ENCODE results near the gene SPATA6.

SPATA6 gene

DNA sequence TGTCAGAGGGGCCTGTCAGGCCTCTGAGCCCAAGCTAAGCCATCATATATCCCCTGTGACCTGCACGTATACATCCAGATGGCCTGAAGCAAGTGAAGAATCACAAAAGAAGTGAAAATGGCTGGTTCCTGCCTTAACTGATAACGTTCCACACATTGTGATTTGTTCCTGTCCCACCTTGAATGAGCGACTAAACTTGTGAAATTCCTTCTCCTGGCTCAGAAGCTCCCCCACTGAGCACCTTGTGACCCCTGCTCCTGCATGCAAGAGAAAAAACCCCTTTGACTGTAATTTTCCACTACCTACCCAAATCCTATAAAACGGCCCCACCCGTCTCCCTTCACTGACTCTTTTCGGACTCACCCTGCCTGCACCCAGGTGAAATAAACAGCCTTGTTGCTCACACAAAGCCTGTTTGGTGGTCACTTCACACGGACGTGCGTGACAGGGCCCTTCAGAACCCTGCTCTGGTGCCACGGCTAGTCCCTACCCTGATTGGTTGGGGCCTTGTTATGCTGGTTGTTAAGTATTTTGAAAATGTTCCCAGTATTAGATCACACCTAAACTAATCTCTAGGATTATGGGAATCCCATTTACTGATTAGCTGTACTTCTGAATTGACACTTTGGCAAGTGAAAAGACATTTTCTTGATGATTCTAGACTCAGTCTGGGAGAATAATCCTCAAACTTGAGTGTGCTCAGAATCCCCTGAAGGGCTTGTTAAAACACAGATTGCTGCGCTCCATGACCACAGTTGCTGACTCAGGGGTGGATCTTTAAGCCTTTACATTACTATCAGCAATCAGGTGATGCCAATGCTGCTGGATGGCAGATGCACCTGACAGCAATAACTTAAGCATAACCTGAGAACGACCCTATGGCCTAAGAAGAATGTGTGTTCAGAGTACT lies 28.8 kb upstream of the SPATA6 start:
- Histone ChIP-seq H3K36me3 (ENCODE audit: control insufficient read depth in 2 of 2, insufficient read depth in 1 of 2, low read length in 2 of 2) (no peaks in the 10 kb centered on the region), H3K4me3 (ENCODE audit: low read depth, low read length) (no peak overlapping the region), H3K27ac (ENCODE audit: extremely low read depth, low read depth, low read length) (no peak overlapping the region), H3K9me3 (ENCODE audit: control insufficient read depth, insufficient read depth, low read depth, low read length) (no peaks in the 10 kb centered on the region), H3K4me1 (ENCODE audit: control insufficient read depth, insufficient read depth, low read length) (no peaks in the 10 kb centered on the region)
- ChIA-PET POLR2A (no interaction called here), CTCF (interaction anchor here (0.6 to 4.9 kb wide), 4 partner anchors 11 to 776 kb away, joined by 3 to 27 read pairs (median 4); no protein-coding TSS in a partner anchor)
- no peak for TF ChIP-seq ZNF664 (tag by site-specific recombination; IDR thresholded peaks at IDR 0.05)
- TF ChIP-seq ZNF626 (tag by site-specific recombination; IDR thresholded peaks at IDR 0.05) = no peak
- TF ChIP-seq ZNF350 (tag by site-specific recombination; IDR thresholded peaks at IDR 0.05) = no peak
- TF ChIP-seq ZNF404 (tag by site-specific recombination; IDR thresholded peaks at IDR 0.05) = no peak
- TF ChIP-seq, protein P1, sequence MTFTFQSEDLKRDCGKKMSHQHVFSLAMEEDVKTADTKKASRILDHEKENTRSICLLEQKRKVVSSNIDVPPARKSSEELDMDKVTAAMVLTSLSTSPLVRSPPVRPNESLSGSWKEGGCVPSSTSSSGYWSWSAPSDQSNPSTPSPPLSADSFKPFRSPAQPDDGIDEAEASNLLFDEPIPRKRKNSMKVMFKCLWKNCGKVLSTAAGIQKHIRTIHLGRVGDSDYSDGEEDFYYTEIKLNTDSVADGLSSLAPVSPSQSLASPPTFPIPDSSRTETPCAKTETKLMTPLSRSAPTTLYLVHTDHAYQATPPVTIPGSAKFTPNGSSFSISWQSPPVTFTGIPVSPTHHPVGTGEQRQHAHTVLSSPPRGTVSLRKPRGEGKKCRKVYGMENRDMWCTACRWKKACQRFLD (tag by site-specific recombination; IDR thresholded peaks at IDR 0.05) = no peak
- no peak for TF ChIP-seq ZBTB17 (tag by site-specific recombination; IDR thresholded peaks at IDR 0.05)
- TF ChIP-seq ZNF148 (tag by site-specific recombination; IDR thresholded peaks at IDR 0.05; ENCODE audit: borderline replicate concordance) = no peak
- TF ChIP-seq ZNF24 (tag by site-specific recombination; IDR thresholded peaks at IDR 0.05) = no peak
- no peak for TF ChIP-seq ZNF658 (tag by site-specific recombination; IDR thresholded peaks at IDR 0.05)
- no peak for TF ChIP-seq ZSCAN16 (tag by site-specific recombination; IDR thresholded peaks at IDR 0.05)
- no peak for TF ChIP-seq ZNF548 (tag by site-specific recombination; IDR thresholded peaks at IDR 0.05)
- no peak for TF ChIP-seq ZNF2 (tag by site-specific recombination; IDR thresholded peaks at IDR 0.05)

DNA sequence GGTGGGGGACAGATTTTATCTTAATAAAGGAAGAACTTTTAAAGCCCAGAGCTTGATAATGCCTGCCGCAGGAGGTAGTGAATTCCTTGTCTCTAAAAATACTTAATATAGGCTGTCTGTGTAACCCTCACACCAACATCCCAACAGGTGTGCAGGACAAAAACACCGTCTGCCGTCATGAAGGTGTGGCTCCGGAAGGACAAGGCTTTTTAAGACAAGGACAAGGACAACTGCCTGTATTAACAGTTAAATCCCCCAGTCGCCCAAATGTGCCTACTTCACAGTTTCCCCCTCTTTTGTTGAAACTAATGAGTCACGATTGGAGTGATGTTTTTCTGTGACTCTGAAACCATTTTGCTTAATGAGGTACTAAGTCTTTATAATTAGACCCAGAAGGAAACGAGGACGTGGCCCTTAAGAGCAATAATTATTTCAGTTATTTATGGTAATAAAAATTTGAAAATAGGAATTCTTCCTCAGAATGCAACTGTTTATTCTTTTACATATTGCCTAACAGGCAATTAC lies 27.3 kb upstream of the SPATA6 start:
- ChIA-PET CTCF (interaction anchor here (0.6 to 4.9 kb wide), 6 partner anchors 8 to 773 kb away, joined by 3 to 27 read pairs (median 8); no protein-coding TSS in a partner anchor), POLR2A (no interaction called here)
- Histone ChIP-seq H3K9me3 (ENCODE audit: control insufficient read depth, insufficient read depth, low read depth, low read length) (no peaks in the 10 kb centered on the region), H3K36me3 (ENCODE audit: control insufficient read depth in 2 of 2, insufficient read depth in 1 of 2, low read length in 2 of 2) (no peaks in the 10 kb centered on the region), H3K4me3 (ENCODE audit: low read depth, low read length) (no peak overlapping the region), H3K4me1 (ENCODE audit: control insufficient read depth, insufficient read depth, low read length) (no peaks in the 10 kb centered on the region), H3K27ac (ENCODE audit: extremely low read depth, low read depth, low read length) (no peak overlapping the region)
- TF ChIP-seq ZNF747 (tag by site-specific recombination; IDR thresholded peaks at IDR 0.05) (no peak), KLF10 (tag by site-specific recombination; IDR thresholded peaks at IDR 0.05) (no peak), ZNF157 (tag by site-specific recombination; IDR thresholded peaks at IDR 0.05) (no peak), ZNF660 (tag by site-specific recombination; IDR thresholded peaks at IDR 0.05) (no peak), ZNF37A (tag by site-specific recombination; IDR thresholded peaks at IDR 0.05) (no peak), ZNF791 (tag by site-specific recombination; IDR thresholded peaks at IDR 0.05) (no peak), ZNF707 (tag by site-specific recombination; IDR thresholded peaks at IDR 0.05) (no peak), ZNF248 (tag by site-specific recombination; IDR thresholded peaks at IDR 0.05) (no peak)
- TF ChIP-seq, protein P2, sequence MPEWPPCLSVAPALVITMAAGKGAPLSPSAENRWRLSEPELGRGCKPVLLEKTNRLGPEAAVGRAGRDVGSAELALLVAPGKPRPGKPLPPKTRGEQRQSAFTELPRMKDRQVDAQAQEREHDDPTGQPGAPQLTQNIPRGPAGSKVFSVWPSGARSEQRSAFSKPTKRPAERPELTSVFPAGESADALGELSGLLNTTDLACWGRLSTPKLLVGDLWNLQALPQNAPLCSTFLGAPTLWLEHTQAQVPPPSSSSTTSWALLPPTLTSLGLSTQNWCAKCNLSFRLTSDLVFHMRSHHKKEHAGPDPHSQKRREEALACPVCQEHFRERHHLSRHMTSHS (tag by site-specific recombination; IDR thresholded peaks at IDR 0.05) = no peak
